HuH-7 (cell line): ENCODE results near the gene PKP4.
"Not testable (repeated sequence)": the region's sequence is repeated elsewhere in the genome, so short reads cannot be mapped to it uniquely, and the experiment has no call there.

Experiments
- DNase-seq: peaks from one replicate; pipeline ENCODE4 v3.0.0; 2011; ENCODE audit warnings: low spot score

The PKP4 gene, protein sequence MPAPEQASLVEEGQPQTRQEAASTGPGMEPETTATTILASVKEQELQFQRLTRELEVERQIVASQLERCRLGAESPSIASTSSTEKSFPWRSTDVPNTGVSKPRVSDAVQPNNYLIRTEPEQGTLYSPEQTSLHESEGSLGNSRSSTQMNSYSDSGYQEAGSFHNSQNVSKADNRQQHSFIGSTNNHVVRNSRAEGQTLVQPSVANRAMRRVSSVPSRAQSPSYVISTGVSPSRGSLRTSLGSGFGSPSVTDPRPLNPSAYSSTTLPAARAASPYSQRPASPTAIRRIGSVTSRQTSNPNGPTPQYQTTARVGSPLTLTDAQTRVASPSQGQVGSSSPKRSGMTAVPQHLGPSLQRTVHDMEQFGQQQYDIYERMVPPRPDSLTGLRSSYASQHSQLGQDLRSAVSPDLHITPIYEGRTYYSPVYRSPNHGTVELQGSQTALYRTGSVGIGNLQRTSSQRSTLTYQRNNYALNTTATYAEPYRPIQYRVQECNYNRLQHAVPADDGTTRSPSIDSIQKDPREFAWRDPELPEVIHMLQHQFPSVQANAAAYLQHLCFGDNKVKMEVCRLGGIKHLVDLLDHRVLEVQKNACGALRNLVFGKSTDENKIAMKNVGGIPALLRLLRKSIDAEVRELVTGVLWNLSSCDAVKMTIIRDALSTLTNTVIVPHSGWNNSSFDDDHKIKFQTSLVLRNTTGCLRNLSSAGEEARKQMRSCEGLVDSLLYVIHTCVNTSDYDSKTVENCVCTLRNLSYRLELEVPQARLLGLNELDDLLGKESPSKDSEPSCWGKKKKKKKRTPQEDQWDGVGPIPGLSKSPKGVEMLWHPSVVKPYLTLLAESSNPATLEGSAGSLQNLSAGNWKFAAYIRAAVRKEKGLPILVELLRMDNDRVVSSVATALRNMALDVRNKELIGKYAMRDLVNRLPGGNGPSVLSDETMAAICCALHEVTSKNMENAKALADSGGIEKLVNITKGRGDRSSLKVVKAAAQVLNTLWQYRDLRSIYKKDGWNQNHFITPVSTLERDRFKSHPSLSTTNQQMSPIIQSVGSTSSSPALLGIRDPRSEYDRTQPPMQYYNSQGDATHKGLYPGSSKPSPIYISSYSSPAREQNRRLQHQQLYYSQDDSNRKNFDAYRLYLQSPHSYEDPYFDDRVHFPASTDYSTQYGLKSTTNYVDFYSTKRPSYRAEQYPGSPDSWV

DNA sequence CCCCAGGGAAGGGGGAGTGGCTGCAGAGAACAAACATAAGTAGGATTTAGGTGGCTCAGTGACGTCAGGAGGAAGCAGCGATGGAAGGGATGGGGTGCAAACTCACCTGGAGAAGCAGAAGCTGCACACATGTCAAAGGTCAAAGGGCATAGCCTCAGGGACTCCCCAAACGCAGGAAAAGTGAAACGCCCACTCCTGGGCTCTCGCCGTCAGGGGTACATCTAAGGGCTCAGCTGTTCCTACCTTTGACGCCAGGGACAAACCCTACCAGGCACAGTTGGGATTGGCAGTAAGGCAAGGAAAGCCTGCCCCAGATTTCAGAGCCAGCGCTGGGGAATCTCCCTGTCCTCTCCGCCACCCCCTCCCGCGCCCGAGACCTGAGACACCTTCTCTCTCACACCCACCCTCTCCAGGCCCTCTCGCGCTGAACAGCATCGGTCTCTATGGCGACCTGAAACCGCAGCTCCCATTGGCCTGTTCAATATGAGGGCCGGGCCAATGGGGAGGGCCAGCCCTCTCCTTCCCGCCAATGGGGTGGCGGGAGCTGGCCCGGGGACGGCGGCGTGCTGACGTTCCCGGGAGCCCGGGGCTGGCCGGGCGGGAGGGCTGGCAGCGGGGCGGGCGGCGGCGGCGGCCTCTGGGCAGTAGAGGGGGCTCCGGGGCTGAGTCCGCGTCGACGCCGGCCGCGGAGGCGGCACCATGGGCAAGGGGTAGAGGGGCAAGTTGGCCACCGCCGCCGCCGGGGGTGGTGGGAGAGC lies at the start of gene PKP4, which contains the start of gene CCDC148:
PKP4 (plus strand) TSS at position 644 of the 758 bp plus-strand sequence. CDS start 76,233 bp downstream, outside the sequence.
CCDC148 (minus strand) TSS at position 445 of the 758 bp plus-strand sequence; CDS start at position 131, 314 bp downstream.
- peak; percentile 90 for DNase-seq

DNA sequence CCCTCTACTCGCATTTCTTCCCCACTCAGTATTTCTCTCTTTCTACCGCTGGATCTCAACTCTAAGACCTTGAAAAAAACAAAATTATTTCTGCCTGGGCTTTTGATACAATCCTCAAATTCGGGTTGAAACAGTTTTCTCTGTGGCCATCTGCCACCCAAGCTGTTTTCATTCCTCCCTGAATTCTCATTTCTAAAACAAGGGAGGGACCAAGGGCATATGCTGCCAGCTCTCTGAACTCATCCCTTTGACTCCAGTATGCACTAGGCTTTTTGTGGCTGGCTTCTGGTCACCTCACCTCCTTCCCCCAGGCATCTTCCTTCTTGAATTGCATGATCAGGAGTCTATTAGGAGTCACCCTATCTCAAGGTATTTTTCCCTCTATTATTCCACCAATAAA lies 49.7 kb upstream of the PKP4 start:
- no peak for DNase-seq

DNA sequence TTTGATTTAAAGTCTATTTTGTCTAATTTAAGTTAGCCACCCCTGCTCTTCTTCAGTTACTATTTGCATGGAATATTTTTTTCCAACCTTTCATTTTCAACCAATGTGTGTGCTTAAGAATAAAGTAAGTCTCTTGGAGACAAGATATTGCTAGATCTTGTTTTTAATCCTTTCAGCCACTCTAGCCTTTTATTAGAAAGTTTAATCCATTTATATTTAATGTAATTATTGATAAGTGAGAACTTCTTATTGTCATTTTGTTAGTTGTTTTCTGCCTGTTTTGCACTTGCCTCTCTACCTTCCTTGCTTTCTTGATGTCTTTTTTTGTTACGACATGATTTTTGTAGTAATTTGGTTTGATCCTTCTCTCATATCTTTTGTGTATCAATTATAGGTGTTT lies 46.6 kb upstream of the PKP4 start:
- DNase-seq = no peak

DNA sequence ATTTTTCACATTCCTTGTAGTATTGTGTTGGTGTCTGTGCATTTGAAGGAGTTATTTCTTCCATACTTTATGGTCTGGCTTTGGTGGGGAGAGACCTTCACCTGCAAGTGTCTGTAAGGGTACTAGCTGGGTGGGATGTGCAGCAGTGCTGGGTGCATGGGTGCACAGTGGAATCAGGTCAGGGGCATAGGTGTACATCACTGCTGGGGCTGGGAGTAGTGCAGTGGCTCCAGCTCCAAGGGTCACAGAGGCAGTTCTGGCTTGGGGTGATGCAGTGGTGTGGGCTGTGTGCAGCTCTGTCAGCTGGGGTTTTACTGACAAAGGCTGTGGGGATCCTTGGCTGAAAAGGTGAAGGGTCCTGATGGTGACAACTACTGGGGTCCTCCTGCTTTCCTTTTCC lies 45.0 kb upstream of the PKP4 start:
- no peak for DNase-seq

DNA sequence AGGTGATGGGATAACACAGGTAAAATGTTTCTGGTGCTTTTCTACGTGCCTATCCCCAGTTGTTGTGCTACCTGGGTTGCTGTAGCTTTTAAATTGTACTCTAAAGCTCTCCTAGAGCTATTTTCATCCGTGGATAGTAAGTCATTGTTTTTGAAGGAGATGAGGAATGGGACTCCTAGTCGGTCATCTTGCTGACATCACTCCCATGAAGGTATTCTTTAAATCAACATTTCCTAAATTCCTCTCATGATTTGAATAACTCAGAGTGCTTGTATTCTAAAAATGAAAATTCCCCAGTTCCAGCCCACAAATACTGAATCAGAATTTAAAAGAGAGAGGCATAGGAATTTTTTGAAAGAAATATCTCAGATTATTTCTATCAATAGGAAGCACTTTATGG lies 44.5 kb upstream of the PKP4 start:
- no peak for DNase-seq

DNA sequence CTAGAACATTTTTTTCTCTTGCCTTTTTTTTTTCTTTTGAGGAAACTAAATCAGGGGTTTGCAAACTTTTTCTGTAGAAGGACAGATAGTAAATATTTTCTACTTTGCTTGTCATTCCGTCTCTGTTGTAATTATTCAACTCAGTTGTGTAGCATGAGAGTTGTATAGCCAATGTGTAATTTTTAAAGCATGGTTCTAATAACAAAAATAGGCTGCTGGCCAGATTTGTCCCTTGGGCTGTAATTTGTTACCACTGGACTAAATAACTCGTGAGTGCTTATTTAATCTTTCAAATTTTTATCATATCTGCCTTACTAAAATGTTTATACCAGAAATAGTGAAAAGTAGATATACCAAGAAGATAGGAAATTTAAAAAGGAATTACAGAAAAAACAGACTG lies 43.2 kb upstream of the PKP4 start:
- no peak for DNase-seq

DNA sequence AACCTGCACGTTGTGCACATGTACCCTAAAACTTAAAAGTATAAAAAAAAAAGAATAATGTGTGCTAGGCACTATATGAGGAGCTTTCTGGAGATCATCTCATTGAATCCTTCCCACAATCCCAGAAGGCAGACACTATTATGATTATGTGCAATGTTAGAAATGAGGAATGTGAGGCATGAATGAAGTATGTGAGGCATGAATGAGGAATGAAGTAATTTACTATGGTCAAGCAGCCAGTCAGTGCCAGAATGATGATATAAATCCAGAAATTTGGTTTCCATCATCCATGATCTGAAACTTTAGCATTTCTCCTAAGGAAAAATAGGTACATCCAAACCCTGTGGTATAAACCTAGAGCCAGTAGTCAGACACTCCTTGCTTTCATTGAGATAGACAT lies 42.2 kb upstream of the PKP4 start:
- no peak for DNase-seq

DNA sequence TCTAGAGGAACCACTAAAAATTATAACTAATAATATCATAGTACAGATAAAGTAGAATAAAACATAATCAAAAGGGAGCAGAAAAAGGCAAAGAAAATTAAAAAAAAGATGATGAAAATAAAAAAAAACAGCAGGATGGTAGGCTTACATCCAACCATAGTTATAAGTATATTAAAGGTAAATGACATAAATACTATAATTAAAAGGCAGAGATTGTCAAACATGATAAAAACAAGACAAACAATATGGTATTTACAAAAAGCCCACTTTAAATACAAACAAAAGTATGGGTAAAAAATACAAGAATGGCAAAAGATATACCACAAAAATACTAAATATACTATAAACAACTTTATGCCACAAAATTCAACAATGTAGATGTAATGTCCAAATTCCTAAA lies 24.6 kb upstream of the PKP4 start:
- DNase-seq = no peak

DNA sequence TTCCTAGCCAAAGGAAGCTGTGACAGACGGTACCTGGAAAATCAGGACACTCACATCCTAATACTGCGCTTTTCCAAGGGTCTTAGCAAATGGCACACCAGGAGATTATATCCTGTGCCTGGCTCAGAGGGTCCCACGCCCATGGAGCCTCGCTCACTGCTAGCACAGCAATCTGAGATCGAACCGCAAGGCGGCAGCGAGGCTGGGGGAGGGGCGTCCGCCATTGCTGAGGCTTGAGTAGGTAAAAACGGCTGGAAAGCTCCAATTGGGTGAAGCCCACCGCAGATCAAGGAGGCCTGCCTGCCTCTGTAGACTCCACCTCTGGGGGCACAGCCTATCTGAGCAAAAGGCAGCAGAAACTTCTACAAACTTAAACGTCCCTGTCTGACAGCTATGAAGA lies 23.0 kb upstream of the PKP4 start:
- DNase-seq = not testable (repeated sequence)

DNA sequence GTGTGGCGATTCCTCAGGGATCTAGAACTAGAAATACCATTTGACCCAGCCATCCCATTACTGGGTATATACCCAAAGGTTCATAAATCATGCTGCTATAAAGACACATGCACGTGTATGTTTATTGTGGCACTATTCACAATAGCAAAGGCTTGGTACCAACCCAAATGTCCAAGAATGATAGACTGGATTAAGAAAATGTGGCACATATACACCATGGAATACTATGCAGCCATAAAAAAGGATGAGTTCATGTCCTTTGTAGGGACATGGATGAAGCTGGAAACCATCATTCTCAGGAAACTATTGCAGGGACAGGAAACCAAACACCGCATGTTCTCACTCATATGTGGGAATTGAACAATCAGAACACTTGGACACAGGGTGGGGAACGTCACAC lies 17.7 kb upstream of the PKP4 start:
- DNase-seq = not testable (repeated sequence)

DNA sequence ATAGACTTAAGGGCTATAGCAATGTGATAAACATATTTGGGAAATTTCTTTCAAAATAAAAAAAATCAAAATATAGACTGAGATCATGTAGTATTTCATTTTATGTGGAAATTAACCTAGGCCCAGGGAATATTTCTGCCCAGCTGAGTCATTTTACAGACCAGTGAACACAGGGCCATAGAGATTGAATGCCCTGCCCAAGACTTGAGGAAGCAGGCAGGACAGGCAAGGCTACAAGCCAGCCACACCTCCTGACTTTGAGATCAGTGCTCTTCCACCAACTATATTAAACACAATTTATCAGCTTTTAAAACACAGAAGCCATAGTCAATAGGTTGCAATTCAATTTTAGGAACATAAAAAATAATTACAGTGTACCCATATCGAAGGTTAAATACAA lies 13.1 kb upstream of the PKP4 start:
- DNase-seq = no peak

DNA sequence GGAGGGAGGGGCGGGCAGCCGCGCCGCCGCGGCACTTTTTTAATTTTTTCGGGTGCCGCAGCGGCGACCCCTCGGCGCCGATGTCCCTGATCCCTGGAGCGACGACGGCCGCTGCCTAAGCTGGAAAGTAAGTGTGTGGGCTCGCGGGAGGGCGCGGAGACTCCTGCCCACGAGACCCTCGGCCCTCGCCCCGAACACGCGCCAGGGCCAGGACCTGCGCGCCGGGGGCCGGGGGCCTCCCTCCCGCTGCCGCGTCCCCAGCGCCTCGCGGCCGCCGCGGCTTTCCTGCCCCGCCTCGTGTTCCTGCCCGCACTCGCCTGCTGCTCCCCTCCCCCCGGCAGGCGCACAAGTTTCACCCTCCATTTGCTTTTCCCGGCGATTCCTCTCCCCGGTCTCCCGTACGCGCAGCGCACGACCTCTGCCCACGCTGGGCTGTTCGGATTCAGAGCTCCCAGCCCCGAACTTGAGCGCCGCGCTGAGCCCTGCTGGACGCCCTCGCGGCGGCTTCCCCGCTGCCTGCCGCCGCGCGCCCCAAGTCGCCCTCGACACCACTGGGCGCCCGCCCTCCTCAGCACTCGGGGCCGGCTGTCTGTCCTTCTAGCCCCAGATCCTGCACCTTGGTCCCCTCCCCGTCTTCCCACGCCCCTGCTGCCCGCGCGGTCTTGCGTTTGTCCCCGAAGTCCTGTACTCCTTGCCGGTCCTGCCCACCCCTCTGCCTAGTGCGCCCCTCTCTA lies 507 bp downstream of the PKP4 start:
- DNase-seq = peak; percentile 36

DNA sequence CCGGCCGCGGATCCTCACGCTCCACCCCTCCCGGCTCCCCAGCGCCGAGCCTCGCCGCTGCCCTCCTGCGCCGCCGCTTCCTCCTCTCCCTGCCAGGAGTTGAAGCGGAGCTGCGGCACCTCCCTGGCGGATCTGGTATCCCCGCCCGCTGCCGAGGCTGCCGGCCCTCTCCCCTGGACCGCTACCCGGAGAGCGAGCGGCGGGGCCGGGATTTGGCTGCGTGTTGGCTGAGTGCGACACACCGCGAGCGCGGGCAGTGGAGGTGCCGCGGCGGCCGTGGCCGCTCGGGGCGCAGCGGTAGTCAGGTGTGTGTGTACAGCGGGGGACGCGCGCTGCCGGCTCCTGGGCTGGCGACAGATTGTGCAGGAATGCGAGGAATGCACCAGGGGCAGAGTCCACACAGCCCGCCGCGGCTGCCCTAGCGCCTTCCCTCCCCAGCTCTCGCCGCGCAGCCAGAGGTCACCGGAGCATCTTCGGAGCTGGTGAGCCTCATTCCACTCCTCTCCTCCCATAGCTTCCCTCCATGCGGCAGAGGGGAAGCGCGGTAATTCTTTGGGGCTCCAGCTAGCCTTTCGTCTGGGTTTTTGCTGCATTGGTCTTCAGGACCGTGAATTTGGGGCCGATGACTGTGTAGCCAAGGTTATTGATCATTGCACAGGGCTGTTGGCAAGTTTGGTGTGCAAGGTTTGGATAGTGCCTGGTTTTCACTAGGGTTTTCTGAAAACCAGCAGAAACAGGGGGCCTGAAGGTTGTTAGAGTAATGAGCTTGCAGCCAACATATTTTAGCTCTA lies 1.3 kb downstream of the PKP4 start:
- peak; percentile 85 for DNase-seq

DNA sequence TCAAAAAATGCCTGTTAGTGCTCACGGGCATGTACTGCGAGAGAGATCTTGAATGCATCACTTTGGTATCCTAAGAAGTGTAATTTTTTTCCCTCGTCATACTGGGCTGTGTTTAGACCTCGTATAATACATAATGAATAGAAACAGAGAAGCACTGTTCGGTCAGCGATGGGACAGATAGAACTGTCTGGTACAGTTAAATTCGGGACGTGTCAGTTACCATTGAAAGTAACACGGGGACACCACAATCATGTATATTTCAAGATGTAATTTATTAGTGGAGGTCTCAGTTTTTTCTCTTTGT lies 1.8 kb downstream of the PKP4 start:
- DNase-seq = no peak

DNA sequence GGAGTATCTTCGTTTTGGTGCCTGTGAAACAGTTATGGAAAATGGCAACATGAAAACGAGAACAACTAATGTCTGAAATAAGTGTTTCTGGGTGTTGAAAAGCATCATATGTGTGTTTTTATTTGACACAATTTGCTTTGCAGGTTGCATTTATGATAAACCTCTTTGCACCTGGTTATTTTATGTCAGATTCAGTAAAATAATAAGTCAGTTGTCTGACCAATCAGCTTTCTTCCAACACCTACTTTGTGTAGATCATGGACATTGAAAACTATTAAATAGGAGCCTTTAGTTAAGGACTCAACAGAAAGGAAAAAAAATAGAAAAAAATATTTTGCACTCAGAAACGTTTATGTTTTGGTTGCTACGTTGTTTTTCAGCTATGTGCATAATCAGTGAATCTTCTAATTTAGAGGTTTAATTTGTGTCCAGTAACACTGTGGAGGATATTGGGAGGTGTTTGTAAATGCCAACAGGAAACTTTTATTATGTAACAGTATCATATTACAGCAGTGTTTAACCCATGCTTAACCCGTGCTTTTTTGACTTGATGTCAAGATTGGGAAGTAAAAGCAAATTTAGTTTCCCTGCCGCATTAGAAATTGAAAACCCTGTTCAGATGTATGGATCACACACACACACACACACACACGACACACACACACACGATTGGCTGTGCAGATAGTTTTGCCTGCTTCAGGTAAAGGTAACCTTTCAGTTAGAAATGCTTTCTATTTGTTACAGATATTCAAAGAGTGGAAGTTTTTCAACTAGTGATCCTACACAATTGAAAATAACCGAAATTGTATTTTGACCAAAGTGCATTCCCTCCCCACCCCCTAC lies 2.6 kb downstream of the PKP4 start:
- DNase-seq = no peak

DNA sequence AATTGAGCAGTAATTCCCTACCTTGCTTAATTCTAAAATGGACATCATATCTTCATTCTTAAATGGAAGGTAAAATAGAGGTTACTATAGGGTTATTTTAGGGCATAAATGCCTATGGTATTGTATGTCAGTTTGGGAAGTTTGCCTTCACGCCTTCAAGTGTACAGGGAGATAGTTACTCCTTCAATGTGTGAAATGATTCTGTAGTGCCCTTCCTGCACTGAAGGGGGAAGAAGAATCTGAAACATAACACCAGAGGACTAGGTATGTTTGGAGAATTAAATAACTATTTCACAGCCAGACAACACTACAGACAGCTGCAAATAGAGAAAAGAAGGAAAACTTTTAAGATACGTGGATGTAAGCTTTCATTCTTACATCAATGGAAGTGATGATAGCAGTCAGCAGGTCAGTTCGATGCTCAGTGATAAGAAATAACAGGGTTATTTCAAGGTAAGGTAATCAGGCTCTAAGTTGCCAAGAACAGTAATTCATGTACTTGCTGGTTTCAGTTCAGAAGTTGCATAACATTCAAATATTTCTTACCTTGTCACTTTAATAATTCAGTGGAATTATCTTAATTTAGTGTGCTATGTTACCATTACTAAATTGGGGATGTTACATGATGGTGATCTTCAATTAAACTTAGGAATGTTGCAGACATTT lies 4.0 kb downstream of the PKP4 start:
- no peak for DNase-seq

DNA sequence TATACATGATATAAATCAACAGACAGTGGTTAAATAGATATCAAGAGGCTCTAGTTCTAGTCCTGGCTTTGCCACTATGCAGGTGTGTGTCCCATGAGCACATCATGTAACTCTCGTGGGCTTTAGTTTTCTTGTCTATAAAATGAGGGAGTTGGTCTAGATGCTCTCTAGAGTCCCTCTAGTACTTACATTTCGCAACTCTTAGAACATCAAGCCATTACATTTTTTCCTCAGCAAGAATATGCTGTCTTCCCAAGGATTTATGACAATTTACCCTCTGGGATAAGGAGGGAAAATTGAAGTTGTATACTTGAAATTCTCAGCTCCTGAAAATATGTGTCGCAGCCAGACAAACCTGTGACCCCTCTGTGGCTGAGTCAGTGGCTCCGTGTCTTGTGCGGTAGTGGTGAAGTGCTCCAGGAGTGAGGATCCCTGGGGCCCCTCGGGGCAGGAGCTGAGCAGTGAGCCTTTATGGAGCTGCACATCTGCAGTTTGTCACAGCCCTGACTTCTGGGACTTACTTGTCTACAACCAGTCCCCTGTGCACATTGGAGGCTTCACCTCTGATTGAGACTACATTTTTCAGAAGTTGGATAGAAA lies 6.8 kb downstream of the PKP4 start:
- no peak for DNase-seq
